ENCODE results near the gene ABCF1.

ABCF1 gene

GRCh38 chr6:30597315-30598144 is 26.3 kb downstream of the ABCF1 start:
- POLR2A ChIA-PET, result interaction anchor here (0.6 to 5.9 kb wide), 3 partner anchors 8 to 275 kb away, joined by 5 to 72 read pairs (median 9); no protein-coding TSS in a partner anchor
- CTCF ChIA-PET, result interaction anchor here (0.7 to 8.5 kb wide), 45 partner anchors 9 to 490 kb away, joined by 3 to 93 read pairs (median 4); partner anchors contain the start of genes ABCF1, DHX16, MDC1 and PRR3
- TF ChIP-seq CTCF (IDR thresholded peaks at IDR 0.05; ENCODE audit: control extremely low read depth, extremely low read depth, low read depth, missing control alignments), result peak; percentile 77
- DNase-seq (ENCODE audit: extremely low spot score), result peak; percentile 78

- CTCF ChIA-PET, result interaction anchor here (1.0 to 8.5 kb wide), 9 partner anchors 8 to 118 kb away, joined by 3 to 93 read pairs (median 46); no protein-coding TSS in a partner anchor
- POLR2A ChIA-PET, result interaction anchor here (0.7 to 5.9 kb wide), 2 partner anchors 15 to 118 kb away, joined by 3 to 72 read pairs; partner anchors contain the start of gene MDC1
Measured at GRCh38 chr6:30598912-30599624, 27.8 kb downstream of the ABCF1 start.

GRCh38 chr6:30599625-30600324 is 28.5 kb downstream of the ABCF1 start:
- ChIA-PET POLR2A (interaction anchor here (1.0 to 5.9 kb wide), 2 partner anchors 14 to 46 kb away, joined by 3 to 72 read pairs; no protein-coding TSS in a partner anchor), CTCF (interaction anchor here (1.0 to 8.5 kb wide), 6 partner anchors 9 to 131 kb away, joined by 3 to 93 read pairs (median 48); no protein-coding TSS in a partner anchor)
- TF ChIP-seq CTCF (IDR thresholded peaks at IDR 0.05; ENCODE audit: control extremely low read depth, extremely low read depth, low read depth, missing control alignments), result no peak

More at GRCh38 chr6:30598912-30599624, 27.8 kb downstream of the ABCF1 start:
- DNase-seq (ENCODE audit: extremely low spot score), result no peak
- TF ChIP-seq CTCF (IDR thresholded peaks at IDR 0.05; ENCODE audit: control extremely low read depth, extremely low read depth, low read depth, missing control alignments), result no peak

GRCh38 chr6:30600451-30600961 is 29.3 kb downstream of the ABCF1 start:
- POLR2A ChIA-PET, result interaction anchor here (1.0 to 5.9 kb wide), 3 partner anchors 10 to 46 kb away, joined by 3 to 72 read pairs (median 3); no protein-coding TSS in a partner anchor
- no peak for TF ChIP-seq CTCF (IDR thresholded peaks at IDR 0.05; ENCODE audit: control extremely low read depth, extremely low read depth, low read depth, missing control alignments)
- no peak for DNase-seq (ENCODE audit: extremely low spot score)
- CTCF ChIA-PET, result interaction anchor here (1.6 to 8.5 kb wide), 6 partner anchors 10 to 130 kb away, joined by 4 to 93 read pairs (median 48); no protein-coding TSS in a partner anchor

More at GRCh38 chr6:30599625-30600324, 28.5 kb downstream of the ABCF1 start:
- DNase-seq (ENCODE audit: extremely low spot score), result no peak

GRCh38 chr6:30601436-30601814 is 30.2 kb downstream of the ABCF1 start:
- ChIA-PET CTCF (interaction anchor here (1.6 to 8.5 kb wide), 6 partner anchors 9 to 129 kb away, joined by 4 to 93 read pairs (median 48); no protein-coding TSS in a partner anchor), POLR2A (interaction anchor here (1.3 to 5.9 kb wide), 2 partner anchors 9 to 13 kb away, joined by 3 to 72 read pairs; no protein-coding TSS in a partner anchor)
- no peak for TF ChIP-seq CTCF (IDR thresholded peaks at IDR 0.05; ENCODE audit: control extremely low read depth, extremely low read depth, low read depth, missing control alignments)
- DNase-seq (ENCODE audit: extremely low spot score), result no peak

All from GM10248 (cell line).